D721Med (cell line): ENCODE results near the gene KLC3.
A peak's percentile ranks its signal among the peaks of the same experiment; 100 is the strongest.

Source experiments
- DNase-seq: peaks from one replicate; pipeline ENCODE4 v3.0.0; 2011; ENCODE audit warnings: low spot score; ENCODE audit not compliant: insufficient read length
- FAIRE-seq: peaks from 2 replicates; lab custom pipeline; 2011; peaks lifted over from hg19 to GRCh38; lab: Jason Lieb, UNC
- TF ChIP-seq, protein P1 (sequence below): IDR thresholded peaks from 2 replicates; pipeline ENCODE4 v1.5.1; 2012; ENCODE audit warnings: mild to moderate bottlenecking, control low read depth; ENCODE audit not compliant: insufficient read depth; ENCODE audit errors: missing control alignments

The KLC3 gene

DNA sequence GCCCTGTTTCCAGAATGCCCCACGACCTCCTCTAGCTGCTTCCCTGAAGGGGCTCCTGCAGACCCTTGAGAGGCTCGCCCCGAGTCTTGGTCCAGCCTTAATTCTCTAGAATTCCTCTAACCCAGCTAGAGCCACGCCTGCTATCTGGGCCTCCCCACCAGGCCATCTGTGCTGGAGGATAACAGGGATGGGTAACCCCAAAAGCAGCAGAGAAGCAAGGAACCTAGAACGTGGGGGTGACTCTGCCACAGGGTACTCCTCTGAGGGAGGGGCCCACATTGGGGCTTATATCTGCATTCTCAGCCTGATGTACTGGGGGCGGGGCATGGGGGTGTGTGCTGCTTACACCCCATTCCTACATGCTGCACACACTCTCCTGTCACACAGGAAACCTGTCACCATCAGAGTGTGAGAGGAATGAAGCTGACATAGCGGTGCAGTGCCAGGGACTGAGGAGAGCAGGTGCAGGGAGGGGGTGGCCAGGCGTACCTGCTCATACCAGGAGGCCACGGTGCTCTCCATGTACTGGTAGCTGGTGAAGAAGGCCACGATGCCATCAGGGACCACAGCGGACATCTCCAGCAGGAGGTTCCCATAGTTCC, 13.8 kb downstream of the KLC3 start:
- TF ChIP-seq, protein P1, sequence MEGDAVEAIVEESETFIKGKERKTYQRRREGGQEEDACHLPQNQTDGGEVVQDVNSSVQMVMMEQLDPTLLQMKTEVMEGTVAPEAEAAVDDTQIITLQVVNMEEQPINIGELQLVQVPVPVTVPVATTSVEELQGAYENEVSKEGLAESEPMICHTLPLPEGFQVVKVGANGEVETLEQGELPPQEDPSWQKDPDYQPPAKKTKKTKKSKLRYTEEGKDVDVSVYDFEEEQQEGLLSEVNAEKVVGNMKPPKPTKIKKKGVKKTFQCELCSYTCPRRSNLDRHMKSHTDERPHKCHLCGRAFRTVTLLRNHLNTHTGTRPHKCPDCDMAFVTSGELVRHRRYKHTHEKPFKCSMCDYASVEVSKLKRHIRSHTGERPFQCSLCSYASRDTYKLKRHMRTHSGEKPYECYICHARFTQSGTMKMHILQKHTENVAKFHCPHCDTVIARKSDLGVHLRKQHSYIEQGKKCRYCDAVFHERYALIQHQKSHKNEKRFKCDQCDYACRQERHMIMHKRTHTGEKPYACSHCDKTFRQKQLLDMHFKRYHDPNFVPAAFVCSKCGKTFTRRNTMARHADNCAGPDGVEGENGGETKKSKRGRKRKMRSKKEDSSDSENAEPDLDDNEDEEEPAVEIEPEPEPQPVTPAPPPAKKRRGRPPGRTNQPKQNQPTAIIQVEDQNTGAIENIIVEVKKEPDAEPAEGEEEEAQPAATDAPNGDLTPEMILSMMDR: no peak
- FAIRE-seq (no peak), DNase-seq (peak; percentile 11)

DNA sequence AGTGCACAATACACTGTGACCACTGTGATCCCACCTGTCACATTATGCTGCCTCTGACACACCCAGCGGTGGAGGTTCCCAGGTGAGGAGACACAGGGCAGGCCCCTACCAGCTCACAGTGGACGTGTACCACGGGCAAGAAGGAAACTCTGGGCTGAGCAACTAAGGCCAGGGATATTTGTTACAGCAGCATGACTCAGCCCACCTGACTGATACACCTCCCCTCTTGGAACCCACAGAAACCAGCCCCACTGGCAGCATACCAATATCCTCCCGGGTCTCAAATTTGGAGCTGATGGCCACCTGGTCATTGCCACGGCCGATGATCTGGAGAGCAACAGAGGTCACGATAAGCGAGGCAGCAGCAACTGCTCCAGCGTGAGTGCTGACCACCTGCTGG, 14.9 kb downstream of the KLC3 start:
- TF ChIP-seq, protein P1: no peak
- DNase-seq (peak; percentile 8), FAIRE-seq (no peak)

DNA sequence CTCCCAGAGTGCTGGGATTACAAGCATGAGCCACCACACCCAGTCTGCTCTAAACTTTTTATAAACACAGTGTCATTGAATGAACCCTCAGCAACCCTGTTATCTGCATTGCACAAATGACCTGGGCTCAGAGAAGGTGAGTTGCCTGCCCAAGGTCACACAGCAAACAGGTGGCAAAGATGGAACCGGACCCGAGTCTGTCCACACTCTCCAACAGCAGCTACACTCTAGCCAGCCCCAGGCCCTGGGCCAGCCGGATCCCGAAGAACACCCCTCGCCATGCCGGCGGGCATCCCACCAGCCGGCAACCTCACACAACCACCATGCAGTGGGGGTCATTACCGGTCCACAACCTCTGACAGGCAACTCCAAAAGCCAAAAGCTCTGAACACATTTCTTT, 15.4 kb downstream of the KLC3 start:
- FAIRE-seq (no peak), DNase-seq (peak; percentile 3)
- TF ChIP-seq, protein P1: no peak

DNA sequence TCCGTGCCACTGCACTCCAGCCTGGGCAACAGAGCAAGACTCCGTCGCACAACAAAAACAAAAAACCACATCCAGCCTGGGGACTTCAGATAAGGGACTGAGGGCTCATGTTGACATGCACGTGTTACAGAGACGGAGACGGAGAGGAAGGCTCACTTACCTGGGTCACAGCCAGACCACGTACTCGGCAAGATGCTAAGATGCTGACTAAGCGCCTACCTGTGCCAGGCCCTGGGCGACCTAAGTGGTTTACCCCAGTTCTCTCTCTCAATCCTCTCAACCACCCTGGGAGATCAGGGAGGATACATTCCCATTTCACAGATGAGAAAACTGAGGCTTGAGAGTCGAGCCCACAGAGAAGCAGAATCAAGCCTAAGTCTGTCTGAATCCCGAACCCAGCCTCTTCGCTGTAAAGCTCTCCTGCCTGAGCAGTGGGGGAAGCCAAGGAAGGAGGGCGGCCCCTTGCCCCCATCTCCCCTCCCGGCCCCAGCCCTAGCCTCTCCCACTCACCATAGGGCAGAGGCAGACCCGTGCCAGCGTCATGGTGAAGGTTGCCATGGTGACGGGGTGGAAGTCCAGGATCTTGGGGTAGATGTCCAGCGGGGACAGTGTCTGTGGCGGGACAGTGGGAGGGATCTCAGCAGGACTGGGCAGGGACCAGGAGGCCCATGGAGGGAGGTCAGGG, 16.4 kb downstream of the KLC3 start:
- FAIRE-seq (no peak), DNase-seq (peak; percentile 9)
- TF ChIP-seq, protein P1: no peak

DNA sequence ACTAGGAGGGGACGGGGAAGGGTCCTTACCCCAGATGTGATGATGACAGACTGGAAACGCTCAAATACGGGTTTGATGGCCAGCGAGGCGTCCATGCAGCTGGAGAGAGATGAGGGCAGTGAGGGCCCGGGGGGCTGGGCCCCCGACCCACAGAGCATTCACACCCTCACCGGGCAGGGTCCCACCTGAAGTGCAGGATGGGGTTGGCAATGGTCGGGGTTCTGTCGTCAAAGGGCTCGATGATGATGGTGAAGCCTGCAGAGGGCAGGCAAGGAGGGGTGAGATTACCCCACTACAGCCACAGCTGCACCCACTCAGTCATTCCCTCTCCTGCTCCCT, 16.9 kb downstream of the KLC3 start:
- TF ChIP-seq, protein P1: no peak
- peak; percentile 15 for DNase-seq
- FAIRE-seq: no peak

DNA sequence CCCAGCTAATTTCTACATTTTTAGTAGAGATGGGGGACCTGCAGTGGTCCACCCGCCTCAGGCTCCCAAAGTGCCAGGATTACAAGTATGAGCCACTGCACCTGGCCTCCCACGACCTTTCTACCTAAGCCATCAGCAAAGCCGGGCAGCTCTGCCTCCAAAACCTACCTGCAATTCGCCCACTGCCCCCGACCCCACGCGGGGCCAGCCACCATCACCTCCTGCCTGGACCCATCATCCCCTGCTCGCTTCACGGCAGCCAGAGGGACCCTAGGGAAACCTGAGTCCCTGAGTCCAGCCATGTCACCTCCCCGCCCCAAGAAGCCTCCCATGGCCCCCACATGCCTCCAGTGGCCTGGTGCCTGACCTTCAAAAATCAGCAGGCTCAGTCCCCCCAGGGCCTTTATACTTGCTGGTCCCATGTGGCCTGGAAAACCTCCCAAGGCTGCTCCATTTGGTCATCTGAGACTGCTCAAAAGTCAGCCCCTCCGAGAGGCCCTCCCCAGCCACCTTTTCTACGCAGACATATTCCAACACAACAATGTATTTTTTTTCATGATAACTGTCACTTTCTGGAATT, 17.8 kb downstream of the KLC3 start:
- no peak for DNase-seq
- no peak for FAIRE-seq
- TF ChIP-seq, protein P1: no peak

DNA sequence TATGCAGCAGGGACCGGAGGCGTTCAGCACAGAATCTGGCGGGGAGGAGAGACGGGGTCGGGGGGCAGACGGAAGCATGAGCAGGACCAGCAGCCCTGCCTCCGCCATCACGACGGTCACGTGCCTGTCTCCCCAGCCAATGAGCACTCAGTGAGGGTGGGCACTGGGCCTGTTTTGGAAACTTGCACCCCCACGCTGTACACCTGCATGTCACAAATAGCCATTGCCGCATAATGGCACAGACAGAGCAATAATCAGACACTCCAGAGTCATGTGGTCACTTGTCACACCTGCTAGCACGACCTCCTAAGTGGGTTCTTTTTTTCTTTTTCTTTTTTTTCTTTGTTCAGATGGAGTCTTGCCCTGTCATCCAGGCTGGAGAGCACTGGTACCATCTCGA, 21.1 kb downstream of the KLC3 start:
- no peak for FAIRE-seq
- TF ChIP-seq, protein P1: no peak
- no peak for DNase-seq
